ENCODE results near the gene KCNJ6. TPM values are rescaled to one million over a fixed set of nuclear protein-coding genes. Genes with fewer than 3 reads are reported as not detected.

The KCNJ6 gene
- total RNA-seq, 1 experiment from 2014 or later = 1.2 TPM

GRCh38 chr21:37561506-37561905 lies 354.8 kb downstream of the KCNJ6 start:
- H3K27me3 ChIP-seq (ENCODE audit: insufficient read depth, low read length) = no peaks in the 10 kb centered on the region
- no peak overlapping the region for H3K18ac ChIP-seq (ENCODE audit: insufficient read length, low read depth, low read length)
- H3K79me1 ChIP-seq (ENCODE audit: insufficient read depth, low read depth, low read length, poor library complexity, severe bottlenecking) = no peaks in the 10 kb centered on the region
- no peak overlapping the region for H2BK20ac ChIP-seq (ENCODE audit: low read depth, low read length, poor library complexity, severe bottlenecking)
- peaks cover 3% of the 10 kb centered on the region for H3K23me2 ChIP-seq (ENCODE audit: insufficient read length, low read depth, low read length, poor library complexity, severe bottlenecking)
- H2BK15ac ChIP-seq (ENCODE audit: low read depth, low read length) = no peak overlapping the region
- Mint-ChIP-seq H3K27ac (no peak overlapping the region), H3K4me3 (no peak overlapping the region), H3K36me3 (ENCODE audit: insufficient read depth in 1 of 3, low read depth in 3 of 3) (no peaks in the 10 kb centered on the region; a peak in 1 of 7 replicates), H3K4me1 (peaks cover 14 to 21% of the 10 kb centered on the region in 2 experiments), H3K9me3 (no peaks in the 10 kb centered on the region; a peak in 1 of 5 replicates), H3K27me3 (ENCODE audit: low read depth) (peaks cover 14% of the 10 kb centered on the region)
- no peak overlapping the region for H2BK5ac ChIP-seq (ENCODE audit: insufficient read length, low read length)
- H3K56ac ChIP-seq (ENCODE audit: insufficient read length, low read depth, low read length) = no peak overlapping the region
- H3K9me3 ChIP-seq (ENCODE audit: control insufficient read depth, low read depth, low read length) = no peaks in the 10 kb centered on the region
- TF ChIP-seq, protein P1, sequence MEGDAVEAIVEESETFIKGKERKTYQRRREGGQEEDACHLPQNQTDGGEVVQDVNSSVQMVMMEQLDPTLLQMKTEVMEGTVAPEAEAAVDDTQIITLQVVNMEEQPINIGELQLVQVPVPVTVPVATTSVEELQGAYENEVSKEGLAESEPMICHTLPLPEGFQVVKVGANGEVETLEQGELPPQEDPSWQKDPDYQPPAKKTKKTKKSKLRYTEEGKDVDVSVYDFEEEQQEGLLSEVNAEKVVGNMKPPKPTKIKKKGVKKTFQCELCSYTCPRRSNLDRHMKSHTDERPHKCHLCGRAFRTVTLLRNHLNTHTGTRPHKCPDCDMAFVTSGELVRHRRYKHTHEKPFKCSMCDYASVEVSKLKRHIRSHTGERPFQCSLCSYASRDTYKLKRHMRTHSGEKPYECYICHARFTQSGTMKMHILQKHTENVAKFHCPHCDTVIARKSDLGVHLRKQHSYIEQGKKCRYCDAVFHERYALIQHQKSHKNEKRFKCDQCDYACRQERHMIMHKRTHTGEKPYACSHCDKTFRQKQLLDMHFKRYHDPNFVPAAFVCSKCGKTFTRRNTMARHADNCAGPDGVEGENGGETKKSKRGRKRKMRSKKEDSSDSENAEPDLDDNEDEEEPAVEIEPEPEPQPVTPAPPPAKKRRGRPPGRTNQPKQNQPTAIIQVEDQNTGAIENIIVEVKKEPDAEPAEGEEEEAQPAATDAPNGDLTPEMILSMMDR (conservative IDR thresholded peaks at IDR 0.05) = no peak
- no peak overlapping the region for H3K4me2 ChIP-seq (ENCODE audit: insufficient read depth, insufficient read length, low read length)
- H3K9ac ChIP-seq (ENCODE audit: extremely low read depth, insufficient read length, low read length) = no peak overlapping the region
- H2BK12ac ChIP-seq (ENCODE audit: insufficient read length, low read depth, low read length) = no peak overlapping the region
- no peak for DNase-seq
- H4K8ac ChIP-seq (replicated peaks; ENCODE audit: insufficient read length, low read depth, low read length) = no peak overlapping the region
- no peaks in the 10 kb centered on the region for H3K79me2 ChIP-seq (ENCODE audit: insufficient read depth, low read length)
- no peak overlapping the region for H2BK120ac ChIP-seq (ENCODE audit: low read depth, low read length, poor library complexity, severe bottlenecking)
- no peak overlapping the region for H3K23ac ChIP-seq (ENCODE audit: insufficient read length, low read depth, low read length)
- no peak overlapping the region for H2AFZ ChIP-seq (ENCODE audit: low read length)
- H4K20me1 ChIP-seq (ENCODE audit: control insufficient read depth, insufficient read depth, insufficient read length) = no peaks in the 10 kb centered on the region
- H2AK5ac ChIP-seq (ENCODE audit: insufficient read length, low read length) = no peak overlapping the region
- H3K4me1 ChIP-seq (ENCODE audit: insufficient read depth, low read length) = peaks cover 4% of the 10 kb centered on the region; the same call in 1 of the 2 replicates
- peak overlapping the region; percentile 14; the same call in 1 of the 2 replicates for H3K14ac ChIP-seq (ENCODE audit: insufficient read depth, low read length)
- no CpG with 5 or more reads among the region's 7 CpGs for WGBS (ENCODE audit: extremely low coverage, insufficient read length, low lambda C conversion rate)
- H3T11ph ChIP-seq (ENCODE audit: low read length) = no peak overlapping the region
- no peak overlapping the region for H3K4ac ChIP-seq (ENCODE audit: low read depth, low read length)
- H4K5ac ChIP-seq (ENCODE audit: insufficient read length, low read depth, low read length) = no peak overlapping the region
- H3K27ac ChIP-seq (ENCODE audit: insufficient read length, low read depth, low read length) = no peak overlapping the region
- no peak overlapping the region for H4K91ac ChIP-seq (ENCODE audit: insufficient read length, low read depth, low read length)

Data from H9 (cell line).